KMS-11 (cell line): ENCODE data around the gene KLHL24.

ENCODE experiments used
- H2AFZ ChIP-seq: fragments of 200-600 bp; sonication (generic); 2 replicates; pipeline ENCODE4 v1.6.1; 2016; ENCODE audit warnings: antibody characterized with exemption, mixed run types, low read depth
- H3K27ac ChIP-seq: fragments of 200-600 bp; sonication (generic); 2 replicates; pipeline ENCODE4 v1.6.1; 2016; ENCODE audit warnings: mild to moderate bottlenecking, mixed run types
- H3K27me3 ChIP-seq: fragments of 200-600 bp; sonication (generic); 2 replicates; pipeline ENCODE4 v1.6.1; 2017; ENCODE audit warnings: mild to moderate bottlenecking, low read depth, mixed run types, moderate library complexity; ENCODE audit not compliant: insufficient read depth
- H3K36me3 ChIP-seq: fragments of 200-600 bp; sonication (generic); 2 replicates; pipeline ENCODE4 v1.6.1; 2017; ENCODE audit warnings: mild to moderate bottlenecking, mixed run types; ENCODE audit not compliant: insufficient read depth
- H3K4me1 ChIP-seq: fragments of 200-600 bp; sonication (generic); 2 replicates; pipeline ENCODE4 v1.6.1; 2016; ENCODE audit warnings: mild to moderate bottlenecking, low read depth, mixed run types; ENCODE audit not compliant: poor library complexity, severe bottlenecking
- H3K4me2 ChIP-seq: fragments of 200-600 bp; sonication (generic); 2 replicates; pipeline ENCODE4 v1.7.0; 2016; ENCODE audit warnings: mild to moderate bottlenecking, mixed run types
- H3K4me3 ChIP-seq: fragments of 200-600 bp; sonication (generic); IDR thresholded peaks from 2 replicates; pipeline ENCODE4 v1.6.1; 2017; ENCODE audit warnings: low read depth, low read length, mixed read lengths; ENCODE audit not compliant: insufficient read depth
- H3K79me2 ChIP-seq: fragments of 200-600 bp; sonication (generic); 2 replicates; pipeline ENCODE4 v1.6.1; 2016; ENCODE audit warnings: low read depth, mixed run types; ENCODE audit not compliant: insufficient read depth
- H3K9ac ChIP-seq: fragments of 200-600 bp; sonication (generic); 2 replicates; pipeline ENCODE4 v1.6.1; 2016; ENCODE audit warnings: mild to moderate bottlenecking, mixed run types
- H4K20me1 ChIP-seq: fragments of 200-600 bp; sonication (generic); 2 replicates; pipeline ENCODE4 v1.6.1; 2016; ENCODE audit warnings: mild to moderate bottlenecking, mixed run types; ENCODE audit not compliant: insufficient read depth
- CTCF ChIP-seq: fragments of 200-600 bp; sonication (generic); conservative IDR thresholded peaks from 2 replicates; pipeline ENCODE4 v1.6.1; 2017; ENCODE audit warnings: low read depth, mild to moderate bottlenecking, antibody characterized with exemption, low read length, moderate library complexity, mixed read lengths

Gene KLHL24, protein sequence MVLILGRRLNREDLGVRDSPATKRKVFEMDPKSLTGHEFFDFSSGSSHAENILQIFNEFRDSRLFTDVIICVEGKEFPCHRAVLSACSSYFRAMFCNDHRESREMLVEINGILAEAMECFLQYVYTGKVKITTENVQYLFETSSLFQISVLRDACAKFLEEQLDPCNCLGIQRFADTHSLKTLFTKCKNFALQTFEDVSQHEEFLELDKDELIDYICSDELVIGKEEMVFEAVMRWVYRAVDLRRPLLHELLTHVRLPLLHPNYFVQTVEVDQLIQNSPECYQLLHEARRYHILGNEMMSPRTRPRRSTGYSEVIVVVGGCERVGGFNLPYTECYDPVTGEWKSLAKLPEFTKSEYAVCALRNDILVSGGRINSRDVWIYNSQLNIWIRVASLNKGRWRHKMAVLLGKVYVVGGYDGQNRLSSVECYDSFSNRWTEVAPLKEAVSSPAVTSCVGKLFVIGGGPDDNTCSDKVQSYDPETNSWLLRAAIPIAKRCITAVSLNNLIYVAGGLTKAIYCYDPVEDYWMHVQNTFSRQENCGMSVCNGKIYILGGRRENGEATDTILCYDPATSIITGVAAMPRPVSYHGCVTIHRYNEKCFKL

DNA sequence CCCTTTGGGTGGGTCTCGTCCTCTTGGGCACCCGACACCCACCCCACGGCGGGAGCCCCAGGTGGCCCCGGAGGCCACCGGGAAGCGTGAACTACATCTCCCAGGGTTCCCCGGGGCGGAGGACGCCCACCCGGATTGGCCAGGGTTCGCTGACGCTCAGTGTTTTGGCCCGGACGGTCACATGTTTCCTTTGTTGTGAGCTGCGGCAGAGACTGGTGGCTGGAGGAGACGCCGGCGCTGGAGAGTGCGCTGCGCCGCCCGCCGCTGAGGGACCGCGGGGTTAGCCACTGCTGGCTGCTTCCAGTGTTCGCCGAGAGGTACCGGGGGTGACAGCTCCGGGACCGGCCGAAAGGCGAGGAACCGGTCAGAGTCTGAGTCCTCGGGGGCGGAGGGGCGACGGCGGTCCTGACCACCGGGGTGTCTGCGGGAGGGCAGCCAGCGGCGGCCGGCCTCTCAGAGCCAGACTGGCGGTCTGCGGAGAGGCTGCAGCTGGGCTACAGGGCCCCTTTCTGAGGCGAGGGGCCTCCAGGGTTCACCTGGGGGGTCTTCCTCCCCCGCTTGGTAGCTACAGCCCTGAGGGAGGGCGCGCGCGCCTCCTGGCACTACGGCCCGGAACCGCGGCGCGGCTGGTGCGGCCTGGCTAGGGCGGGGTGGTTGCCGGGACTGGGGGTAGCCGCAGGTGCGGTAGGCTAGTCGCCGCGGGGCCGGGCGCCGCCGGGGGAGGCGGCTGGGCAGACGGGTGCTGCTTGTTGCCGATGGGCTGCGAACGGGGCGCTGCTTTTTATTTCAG lies at the start of gene KLHL24:
KLHL24 (plus strand) TSS at position 193 of the 790 bp plus-strand sequence. CDS start 14,734 bp downstream, outside the sequence.
- no peaks in the 10 kb centered on the region for H4K20me1 ChIP-seq
- no peaks in the 10 kb centered on the region for H3K27me3 ChIP-seq
- H3K9ac ChIP-seq: peak within 1 kb of the TSS; percentile 59; the same call in 1 of the 2 replicates
- H2AFZ ChIP-seq: peak within 1 kb of the TSS; percentile 97
- H3K4me1 ChIP-seq: peaks cover 17% of the 10 kb centered on the region
- H3K27ac ChIP-seq: peak within 1 kb of the TSS; percentile 80
- no peak for TF ChIP-seq CTCF
- peak within 1 kb of the TSS; percentile 93 for H3K4me3 ChIP-seq
- H3K4me2 ChIP-seq: peak within 1 kb of the TSS; percentile 69
- H3K36me3 ChIP-seq: no peaks in the 10 kb centered on the region
- peaks cover 9% of the 10 kb centered on the region; the same call in 1 of the 2 replicates for H3K79me2 ChIP-seq

DNA sequence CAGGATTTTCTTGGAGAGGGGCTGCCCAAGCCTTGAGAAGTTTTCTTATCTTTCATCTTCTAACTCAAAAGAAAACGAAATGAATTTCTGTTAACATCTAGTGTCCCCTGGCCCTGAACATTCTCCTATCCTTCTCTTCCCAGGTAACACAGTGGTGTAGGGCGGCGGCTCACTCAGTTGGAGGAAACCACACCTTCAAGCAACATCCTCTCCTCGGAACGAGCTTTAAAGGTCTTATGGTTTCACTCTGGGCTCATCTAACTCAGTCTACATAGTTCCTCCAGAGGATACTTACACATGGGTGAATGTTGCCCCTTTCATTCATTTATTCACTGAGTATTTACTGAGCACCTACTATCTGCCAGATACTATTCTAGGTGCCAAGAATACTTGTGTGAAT lies 48.9 kb upstream of the KLHL24 start:
- H3K4me1 ChIP-seq: no peaks in the 10 kb centered on the region
- no peak overlapping the region for H2AFZ ChIP-seq
- H3K4me2 ChIP-seq: no peak overlapping the region
- H3K9ac ChIP-seq: no peak overlapping the region
- H3K79me2 ChIP-seq: no peaks in the 10 kb centered on the region
- no peaks in the 10 kb centered on the region for H4K20me1 ChIP-seq
- no peak overlapping the region for H3K27ac ChIP-seq
- H3K27me3 ChIP-seq: no peaks in the 10 kb centered on the region
- no peaks in the 10 kb centered on the region for H3K36me3 ChIP-seq
- TF ChIP-seq CTCF: no peak
- no peak overlapping the region for H3K4me3 ChIP-seq

- no peak overlapping the region for H3K4me3 ChIP-seq
- H3K4me2 ChIP-seq: no peak overlapping the region
- no peaks in the 10 kb centered on the region for H3K36me3 ChIP-seq
- H3K27me3 ChIP-seq: no peaks in the 10 kb centered on the region
- no peak for TF ChIP-seq CTCF
- no peaks in the 10 kb centered on the region for H3K79me2 ChIP-seq
- H4K20me1 ChIP-seq: no peaks in the 10 kb centered on the region
- H3K27ac ChIP-seq: no peak overlapping the region
- H3K9ac ChIP-seq: no peak overlapping the region
- H3K4me1 ChIP-seq: no peaks in the 10 kb centered on the region
- H2AFZ ChIP-seq: no peak overlapping the region
Observed at GRCh38 chr3:183587336-183587735, 48.1 kb upstream of the KLHL24 start.

GRCh38 chr3:183590442-183590841 lies 45.0 kb upstream of the KLHL24 start:
- no peaks in the 10 kb centered on the region for H3K36me3 ChIP-seq
- TF ChIP-seq CTCF: no peak
- no peak overlapping the region for H3K4me2 ChIP-seq
- no peak overlapping the region for H3K9ac ChIP-seq
- H3K27ac ChIP-seq: no peak overlapping the region
- no peaks in the 10 kb centered on the region for H4K20me1 ChIP-seq
- no peaks in the 10 kb centered on the region for H3K79me2 ChIP-seq
- H2AFZ ChIP-seq: no peak overlapping the region
- no peaks in the 10 kb centered on the region for H3K27me3 ChIP-seq
- no peaks in the 10 kb centered on the region for H3K4me1 ChIP-seq
- H3K4me3 ChIP-seq: no peak overlapping the region
